ENCODE measurements around the gene PON3. TPM values are rescaled to one million over a fixed set of nuclear protein-coding genes. Genes with fewer than 3 reads are reported as not detected.

PON3 gene
- total and polyA plus RNA-seq, 2 experiments from 2014 or later = 1.4 to 1.6 TPM

GRCh38 chr7:95327356-95327755 lies 68.8 kb downstream of the PON3 start:
- Histone ChIP-seq H4K20me1 (replicated peaks; ENCODE audit: insufficient read depth) (no peaks in the 10 kb centered on the region), H3F3A (replicated peaks; ENCODE audit: low read depth) (no peaks in the 10 kb centered on the region), H3K4me2 (no peak overlapping the region), H3K27ac (ENCODE audit: low read depth) (no peak overlapping the region), H3K27me3 (ENCODE audit: insufficient read depth) (peaks cover 9% of the 10 kb centered on the region; the same call in 1 of the 2 replicates), H3K4me1 (ENCODE audit: insufficient read depth) (peaks cover 3% of the 10 kb centered on the region; the same call in 1 of the 2 replicates), H3K36me3 (ENCODE audit: insufficient read depth) (no peaks in the 10 kb centered on the region), H3K9me2 (ENCODE audit: insufficient read depth) (0 out of 2 replicates have a peak, but pooled peaks cover 4% of the 10 kb centered on the region), H3K79me2 (replicated peaks; ENCODE audit: insufficient read depth) (no peaks in the 10 kb centered on the region), H2AFZ (no peak overlapping the region), H3K4me3 (no peak overlapping the region)
- H3K27ac Mint-ChIP-seq = no peak overlapping the region
- DNase-seq (ENCODE audit: low spot score) (no peak), ATAC-seq (no peak)
- no peak overlapping the region for H3K4me3 Mint-ChIP-seq
- peaks cover 3% of the 10 kb centered on the region for H3K27me3 Mint-ChIP-seq (ENCODE audit: insufficient read depth, low read depth, poor library complexity)
- H3K9me3 Mint-ChIP-seq = no peaks in the 10 kb centered on the region; the same call in 2 of the 3 replicates
- peaks cover 10% of the 10 kb centered on the region; the same call in 2 of the 3 replicates for H3K4me1 Mint-ChIP-seq
- TF ChIP-seq ETS1 (IDR thresholded peaks at IDR 0.05) (no peak), CTCF (conservative IDR thresholded peaks at IDR 0.05; ENCODE audit: low read depth in 2 of 2) (no peak), EZH2 (IDR thresholded peaks at IDR 0.05; ENCODE audit: low read depth, unreplicated experiment) (no peak), CREB1 (CRISPR knock-in tag; IDR thresholded peaks at IDR 0.05; ENCODE audit: low read depth) (no peak), POLR2AphosphoS5 (IDR thresholded peaks at IDR 0.05; ENCODE audit: low read depth) (no peak), STAT1 (IDR thresholded peaks at IDR 0.05; ENCODE audit: unreplicated experiment) (no peak), JUNB (IDR thresholded peaks at IDR 0.05; ENCODE audit: unreplicated experiment) (no peak), EZH2phosphoT487 (IDR thresholded peaks at IDR 0.05; ENCODE audit: unreplicated experiment) (no peak), ZNF331 (CRISPR knock-in tag; IDR thresholded peaks at IDR 0.05; ENCODE audit: low read depth) (no peak), REST (IDR thresholded peaks at IDR 0.05; ENCODE audit: unreplicated experiment) (no peak), NANOG (IDR thresholded peaks at IDR 0.05; ENCODE audit: borderline replicate concordance) (no peak), ZNF462 (CRISPR knock-in tag; IDR thresholded peaks at IDR 0.05) (no peak), ZNF114 (CRISPR knock-in tag; IDR thresholded peaks at IDR 0.05) (no peak)
- no peaks in the 10 kb centered on the region for H3K36me3 Mint-ChIP-seq (ENCODE audit: low read depth)
